GM23248 (cell line): ENCODE measurements around the gene SLC19A1. TPM values are rescaled to one million over a fixed set of nuclear protein-coding genes. Genes with fewer than 3 reads are reported as not detected.

Source experiments
- DNase-seq: peaks from one replicate; pipeline ENCODE4 v3.0.0-alpha.2; 2015
- H2AFZ ChIP-seq: fragments of 200-600 bp; sonication (generic); 2 replicates; pipeline ENCODE4 v1.6.1; 2016; ENCODE audit warnings: antibody characterized with exemption
- H3F3A ChIP-seq: fragments of 200-600 bp; sonication (generic); 2 replicates; pipeline ENCODE4 v1.6.1; 2016; ENCODE audit warnings: mild to moderate bottlenecking, antibody characterized with exemption, mixed run types; ENCODE audit not compliant: insufficient read depth
- H3K27ac ChIP-seq: fragments of 200-600 bp; sonication (generic); 2 replicates; pipeline ENCODE4 v1.5.1; 2016; ENCODE audit warnings: mild to moderate bottlenecking
- H3K27me3 ChIP-seq: fragments of 200-600 bp; sonication (generic); replicated peaks from 2 replicates; pipeline ENCODE4 v1.6.1; 2016; ENCODE audit warnings: mild to moderate bottlenecking; ENCODE audit not compliant: insufficient read depth
- H3K36me3 ChIP-seq: fragments of 200-600 bp; sonication (generic); 2 replicates; pipeline ENCODE4 v1.6.1; 2016; ENCODE audit warnings: low read depth, mild to moderate bottlenecking
- H3K4me1 ChIP-seq: fragments of 200-600 bp; sonication (generic); 2 replicates; pipeline ENCODE4 v1.6.1; 2016; ENCODE audit warnings: mild to moderate bottlenecking; ENCODE audit not compliant: insufficient read depth
- H3K4me2 ChIP-seq: fragments of 200-600 bp; sonication (generic); one replicate; pipeline ENCODE4 v1.6.1; 2016; ENCODE audit warnings: mild to moderate bottlenecking; ENCODE audit not compliant: unreplicated experiment
- H3K4me3 ChIP-seq: fragments of 200-600 bp; sonication (generic); 2 replicates; pipeline ENCODE4 v1.5.1; 2016; ENCODE audit warnings: mild to moderate bottlenecking
- H3K79me2 ChIP-seq: fragments of 200-600 bp; sonication (generic); 2 replicates; pipeline ENCODE4 v1.6.1; 2016; ENCODE audit warnings: mild to moderate bottlenecking; ENCODE audit not compliant: insufficient read depth
- H3K9ac ChIP-seq: fragments of 200-600 bp; sonication (generic); 2 replicates; pipeline ENCODE4 v1.6.1; 2016; ENCODE audit warnings: mild to moderate bottlenecking
- H3K9me2 ChIP-seq: fragments of 200-600 bp; sonication (generic); 2 replicates; pipeline ENCODE4 v1.6.1; 2016; ENCODE audit warnings: mixed run types, mild to moderate bottlenecking, moderate library complexity; ENCODE audit not compliant: insufficient read depth
- H3K9me3 ChIP-seq: fragments of 200-600 bp; sonication (generic); one replicate; pipeline ENCODE4 v1.6.1; 2017; ENCODE audit warnings: low read depth
- H4K20me1 ChIP-seq: fragments of 200-600 bp; sonication (generic); 2 replicates; pipeline ENCODE4 v1.6.0; 2016; ENCODE audit not compliant: insufficient read depth
- EZH2 ChIP-seq: fragments of 200-600 bp; sonication (generic); IDR thresholded peaks from 2 replicates; pipeline ENCODE4 v1.6.1; 2018; ENCODE audit warnings: antibody characterized with exemption, mild to moderate bottlenecking; ENCODE audit not compliant: insufficient read depth, poor library complexity, severe bottlenecking
- EZH2phosphoT487 ChIP-seq: fragments of 200-600 bp; sonication (generic); IDR thresholded peaks from 2 replicates; pipeline ENCODE4 v1.6.1; 2018; ENCODE audit warnings: antibody characterized with exemption, moderate library complexity, mild to moderate bottlenecking, low read depth; ENCODE audit not compliant: insufficient read depth
- WGBS, 2 experiments: methylation state at CpG; one replicate each; pipeline ENCODE4 v1.1.6; 2015 to 2017; ENCODE audit warnings: low lambda C conversion rate in 2 of 2, low coverage in 1 of 2; ENCODE audit errors: missing lambda C conversion rate in 2 of 2; 5-methylcytosine and 5-hydroxymethylcytosine counted together
- in situ Hi-C: fragments of 300-500 bp; cut with MboI; formaldehyde crosslinking; loops from 2 replicates; pipeline ENCODE4 v1.15.0; 2020
- polyA plus RNA-seq: library from polyadenylated mRNA; unstranded; fragments of >200 nt; fragmentation: Nextera tagmentation; extraction: Ambion mirVana; gene quantifications from 2 replicates; pipeline ENCODE4 v1.2.1, GENCODE V29; 2016
- total RNA-seq: library from RNA; depleted of rRNA; stranded (reverse); fragments of >200 nt; shearing (Covaris generic); gene quantifications from 2 replicates; pipeline ENCODE4 v1.2.3, GENCODE V29; 2014

Gene SLC19A1
- total and polyA plus RNA-seq, 2 experiments from 2014 or later, result 7.8 to 8.4 TPM

- H3K36me3 ChIP-seq, result no peaks in the 10 kb centered on the region
- H3K27me3 ChIP-seq, result no peaks in the 10 kb centered on the region
- DNase-seq, result no peak
- no peak overlapping the region for H3K4me2 ChIP-seq
- H4K20me1 ChIP-seq, result no peaks in the 10 kb centered on the region
- H3K4me3 ChIP-seq, result no peak overlapping the region
- 89% methylated on average over 26 to 27 of the region's 27 CpGs for WGBS, 2 experiments
- H3F3A ChIP-seq, result no peaks in the 10 kb centered on the region
- no peaks in the 10 kb centered on the region for H3K9me2 ChIP-seq
- no peaks in the 10 kb centered on the region for H3K79me2 ChIP-seq
- H2AFZ ChIP-seq, result no peak overlapping the region
- H3K4me1 ChIP-seq, result no peaks in the 10 kb centered on the region
- H3K9me3 ChIP-seq, result no peaks in the 10 kb centered on the region
- H3K9ac ChIP-seq, result no peak overlapping the region
- TF ChIP-seq EZH2phosphoT487, result no peak
- in situ Hi-C loops, result no loop called here
- no peak overlapping the region for H3K27ac ChIP-seq
These were observed 4.4 kb downstream of the SLC19A1 start for GRCh38 chr21:45537746-45538291.

GRCh38 chr21:45537111-45537745 is 5.0 kb downstream of the SLC19A1 start:
- Histone ChIP-seq H3K9me2 (no peaks in the 10 kb centered on the region), H3K27me3 (no peaks in the 10 kb centered on the region), H3K4me1 (no peaks in the 10 kb centered on the region), H3K4me3 (no peak overlapping the region), H2AFZ (no peak overlapping the region), H3F3A (no peaks in the 10 kb centered on the region), H4K20me1 (no peaks in the 10 kb centered on the region), H3K27ac (no peak overlapping the region), H3K9ac (no peak overlapping the region), H3K9me3 (no peaks in the 10 kb centered on the region), H3K4me2 (no peak overlapping the region), H3K36me3 (no peaks in the 10 kb centered on the region), H3K79me2 (no peaks in the 10 kb centered on the region)
- in situ Hi-C loops, result no loop called here
- WGBS, 2 experiments, result 91 to 95% methylated on average over 9 to 37 of the region's 37 CpGs
- TF ChIP-seq EZH2, result no peak
- TF ChIP-seq EZH2phosphoT487, result no peak
- no peak for DNase-seq

- no peaks in the 10 kb centered on the region for H3K9me2 ChIP-seq
- H2AFZ ChIP-seq, result no peak overlapping the region
- no peak overlapping the region for H3K27ac ChIP-seq
- no peak overlapping the region for H3K9ac ChIP-seq
- no peaks in the 10 kb centered on the region for H3F3A ChIP-seq
- in situ Hi-C loops, result no loop called here
- no peaks in the 10 kb centered on the region for H3K79me2 ChIP-seq
- H3K4me1 ChIP-seq, result no peaks in the 10 kb centered on the region
- H3K9me3 ChIP-seq, result no peaks in the 10 kb centered on the region
- no peak for TF ChIP-seq EZH2phosphoT487
- H4K20me1 ChIP-seq, result no peaks in the 10 kb centered on the region
- H3K4me3 ChIP-seq, result no peak overlapping the region
- no peak overlapping the region for H3K4me2 ChIP-seq
- DNase-seq, result no peak
- no peaks in the 10 kb centered on the region for H3K27me3 ChIP-seq
- WGBS, 2 experiments, result 92 to 96% methylated on average over 27 to 29 of the region's 31 CpGs
- H3K36me3 ChIP-seq, result no peaks in the 10 kb centered on the region
These were observed 5.7 kb downstream of the SLC19A1 start for GRCh38 chr21:45536301-45537081.

- Histone ChIP-seq H3K4me1 (no peaks in the 10 kb centered on the region), H3K9me2 (no peaks in the 10 kb centered on the region), H3K9me3 (no peaks in the 10 kb centered on the region), H3K36me3 (no peaks in the 10 kb centered on the region), H4K20me1 (no peaks in the 10 kb centered on the region), H3K9ac (no peak overlapping the region), H3K4me3 (no peak overlapping the region), H2AFZ (no peak overlapping the region), H3K79me2 (no peaks in the 10 kb centered on the region), H3F3A (no peaks in the 10 kb centered on the region), H3K4me2 (no peak overlapping the region), H3K27ac (no peak overlapping the region), H3K27me3 (no peaks in the 10 kb centered on the region)
- DNase-seq, result no peak
- WGBS, 2 experiments, result 90 to 92% methylated on average over 33 to 34 of the region's 34 CpGs
- TF ChIP-seq EZH2 (no peak), EZH2phosphoT487 (no peak)
- in situ Hi-C loops, result no loop called here
These were observed 6.7 kb downstream of the SLC19A1 start for GRCh38 chr21:45535341-45536081.
